ENCODE measurements around the gene TRIM14.
"Not testable (repeated sequence)": the region's sequence is repeated elsewhere in the genome, so short reads cannot be mapped to it uniquely, and the experiment has no call there.

Gene TRIM14

DNA sequence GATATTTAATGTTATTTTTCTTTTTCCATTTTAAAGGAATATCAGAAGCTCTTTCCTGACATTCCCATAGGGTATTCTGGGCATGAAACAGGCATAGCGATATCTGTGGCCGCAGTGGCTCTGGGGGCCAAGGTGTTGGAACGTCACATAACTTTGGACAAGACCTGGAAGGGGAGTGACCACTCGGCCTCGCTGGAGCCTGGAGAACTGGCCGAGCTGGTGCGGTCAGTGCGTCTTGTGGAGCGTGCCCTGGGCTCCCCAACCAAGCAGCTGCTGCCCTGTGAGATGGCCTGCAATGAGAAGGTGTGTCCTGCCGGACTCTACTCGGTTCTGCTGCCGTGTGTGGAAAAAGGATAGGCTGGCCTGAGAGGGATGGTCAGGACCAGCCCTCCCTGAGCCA is 38.2 kb downstream of the TRIM14 start:
- no peak for DNase-seq

DNA sequence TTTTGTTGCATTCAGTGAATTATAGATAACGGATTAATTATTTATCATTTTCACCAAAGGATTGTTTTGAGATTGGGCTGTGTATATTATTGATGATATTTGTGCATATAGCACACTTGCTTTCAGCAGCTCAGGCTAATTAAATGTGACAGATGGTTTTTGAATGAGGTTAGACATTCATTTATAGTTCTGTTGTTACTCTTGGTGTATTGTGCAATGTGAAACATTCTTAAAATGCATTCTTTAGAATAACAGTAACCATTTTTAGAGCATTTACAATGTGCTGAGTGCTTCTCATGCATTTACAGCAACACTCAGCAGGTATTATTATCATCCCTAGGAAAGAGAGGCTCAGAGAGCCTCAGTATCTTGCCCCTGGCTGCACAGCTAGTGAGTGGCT is 38.7 kb downstream of the TRIM14 start:
- no peak for DNase-seq

DNA sequence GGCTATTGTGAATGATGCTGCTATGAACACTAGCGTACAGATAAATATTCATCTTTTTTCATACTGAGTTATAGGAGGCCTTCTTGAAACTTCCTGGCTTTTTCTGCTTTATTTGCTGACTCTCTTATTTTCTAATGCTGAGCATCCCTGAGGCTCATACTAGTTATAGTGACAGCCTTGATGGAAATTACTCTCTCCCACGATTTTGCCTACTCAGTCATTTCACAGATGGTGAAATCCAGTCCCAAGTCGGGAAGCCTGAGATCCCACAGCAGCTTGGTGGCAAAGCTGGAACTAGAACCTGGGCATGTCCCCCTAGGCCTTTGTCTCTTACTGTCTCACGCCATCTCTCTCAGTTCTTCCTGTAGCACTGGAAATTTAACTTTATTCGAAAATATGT is 40.1 kb downstream of the TRIM14 start:
- no peak for DNase-seq

DNA sequence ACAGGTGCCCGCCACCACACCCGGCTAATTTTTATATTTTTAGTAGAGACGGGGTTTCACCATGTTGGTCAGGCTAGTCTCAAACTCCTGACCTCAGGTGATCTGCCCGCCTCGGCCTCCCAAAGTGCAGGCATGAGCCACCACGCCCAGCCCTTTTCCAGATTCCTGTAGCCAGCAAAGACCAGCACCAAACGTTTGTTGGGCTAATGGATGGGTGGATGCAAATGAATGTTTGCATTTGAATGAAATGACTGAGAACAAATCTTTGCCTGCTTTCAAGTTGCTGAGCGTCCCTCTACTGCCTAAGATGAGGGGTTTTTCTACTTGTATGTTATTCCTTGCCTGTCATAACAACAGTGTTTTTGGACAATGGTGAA is 42.5 kb downstream of the TRIM14 start:
- DNase-seq = not testable (repeated sequence)

DNA sequence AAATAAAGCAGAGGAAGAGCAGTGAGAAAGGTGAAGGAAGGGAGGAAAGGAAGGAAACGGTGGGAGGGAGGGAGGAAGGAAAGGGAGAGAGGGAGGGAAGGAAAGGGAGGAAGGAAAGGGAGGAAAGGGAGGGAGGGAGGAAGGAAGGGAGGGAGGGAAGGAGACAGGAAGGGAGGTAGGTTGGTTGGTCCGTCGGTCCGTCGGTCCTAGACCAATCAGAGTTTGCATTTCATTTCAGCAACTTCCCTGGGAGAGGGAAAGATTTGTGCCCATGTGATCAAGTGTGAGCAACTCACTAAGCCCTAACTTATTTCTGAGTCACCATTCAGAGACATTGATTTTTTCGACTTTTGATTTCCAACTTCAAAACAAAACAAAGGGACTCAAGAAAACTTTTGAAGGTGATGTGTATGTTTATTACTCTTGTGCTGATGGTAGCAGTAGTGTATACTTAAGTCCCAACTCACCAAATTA is 43.7 kb downstream of the TRIM14 start:
- DNase-seq = no peak

DNA sequence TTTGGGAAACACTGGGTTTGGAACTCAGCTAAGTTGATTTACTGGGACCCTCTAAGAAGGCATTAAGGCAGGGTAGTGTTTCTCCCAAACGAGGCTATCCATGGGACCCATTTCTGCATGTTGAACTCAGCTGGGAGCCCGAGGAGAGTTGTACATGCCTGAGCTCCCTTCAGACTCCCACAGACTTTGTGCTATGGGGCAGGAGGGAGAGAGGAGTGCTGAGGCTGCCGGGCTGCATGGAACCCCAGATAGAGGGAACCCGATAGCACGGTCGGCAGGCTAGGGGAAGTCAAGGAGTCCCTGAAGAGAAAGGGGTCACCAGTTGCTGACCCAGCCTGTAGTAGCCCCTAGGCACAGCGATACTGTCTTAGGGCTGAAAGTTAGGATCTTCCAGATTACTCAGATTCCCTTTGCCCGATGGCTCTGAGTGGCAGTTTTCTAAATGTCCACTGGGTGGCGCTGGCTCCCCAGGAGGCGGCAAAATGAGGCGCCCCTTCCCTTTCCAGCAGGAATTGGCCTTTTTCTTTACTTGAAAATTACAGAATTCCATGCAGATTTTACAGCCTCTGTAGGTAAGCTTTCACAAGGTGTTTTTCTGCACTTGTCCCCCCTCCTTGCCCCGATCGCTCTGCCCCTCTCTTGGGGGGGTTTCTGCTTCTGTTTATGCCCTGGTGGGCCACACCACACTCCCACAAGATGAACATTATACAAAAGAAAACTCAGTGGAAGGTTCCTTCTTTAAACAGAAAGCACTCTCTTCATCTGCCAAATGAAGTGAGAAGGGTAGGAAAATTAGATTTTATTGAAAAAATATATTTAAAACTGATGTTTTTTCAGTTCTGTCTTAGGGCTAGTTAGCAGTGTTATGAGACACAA is 44.7 kb downstream of the TRIM14 start:
- DNase-seq = peak; percentile 64

DNA sequence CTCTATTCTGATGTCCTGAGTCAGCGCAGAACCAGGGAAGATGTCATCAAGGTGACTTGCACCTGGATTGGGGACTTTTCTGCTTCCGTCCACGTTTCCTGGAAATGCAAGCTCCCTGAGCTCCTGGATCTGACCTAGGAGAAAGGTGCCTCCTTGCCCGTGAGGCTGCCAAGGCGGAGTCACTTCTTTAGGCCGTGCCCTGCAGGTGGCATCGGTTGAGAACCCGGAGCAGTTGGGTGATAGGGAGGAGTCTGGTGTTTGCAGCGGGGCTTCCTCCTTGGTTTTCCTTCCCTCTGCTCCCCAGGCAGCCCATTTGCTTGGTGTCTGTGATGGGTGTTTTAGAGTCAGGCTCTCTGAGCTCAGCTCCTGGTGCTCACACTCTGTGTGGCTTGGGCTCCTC is 47.3 kb downstream of the TRIM14 start:
- no peak for DNase-seq

DNA sequence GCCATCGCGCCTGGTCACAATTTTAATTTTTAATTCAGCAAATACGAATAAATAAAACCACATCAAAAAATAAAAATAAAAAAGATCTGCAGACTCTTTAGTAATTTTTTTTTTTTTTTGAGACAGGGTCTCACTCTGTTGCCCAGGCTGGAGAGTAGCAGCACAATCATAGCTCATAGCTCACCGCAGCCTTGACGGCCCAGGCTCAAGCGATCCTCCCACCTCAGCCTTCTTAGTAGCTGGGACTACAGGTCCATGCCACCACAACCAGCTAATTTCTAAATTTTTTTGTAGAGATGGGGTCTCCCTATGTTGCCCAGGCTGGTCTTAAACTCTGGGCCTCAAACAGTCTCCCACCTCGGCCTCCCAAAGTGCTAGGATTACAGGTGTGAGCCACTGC is 48.3 kb downstream of the TRIM14 start:
- DNase-seq = no peak

DNA sequence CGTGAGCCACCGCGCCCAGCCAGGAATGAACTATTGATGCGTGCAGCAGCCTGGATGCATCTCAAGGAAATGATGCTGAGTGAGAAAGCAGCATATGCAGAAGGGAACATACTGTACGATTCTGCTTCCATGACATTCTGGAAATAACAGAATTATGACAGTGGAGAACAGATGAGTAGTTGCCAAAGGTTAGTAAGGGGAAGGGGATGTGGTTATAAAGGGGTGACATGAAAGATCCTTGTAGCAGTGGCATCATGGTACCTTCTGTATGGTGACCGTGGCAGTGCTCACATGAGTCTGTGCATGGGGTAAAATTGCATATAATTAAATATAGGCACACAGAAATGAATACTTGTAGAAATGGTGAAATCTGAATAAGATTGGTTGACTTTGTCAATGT is 49.5 kb downstream of the TRIM14 start:
- DNase-seq = no peak

DNA sequence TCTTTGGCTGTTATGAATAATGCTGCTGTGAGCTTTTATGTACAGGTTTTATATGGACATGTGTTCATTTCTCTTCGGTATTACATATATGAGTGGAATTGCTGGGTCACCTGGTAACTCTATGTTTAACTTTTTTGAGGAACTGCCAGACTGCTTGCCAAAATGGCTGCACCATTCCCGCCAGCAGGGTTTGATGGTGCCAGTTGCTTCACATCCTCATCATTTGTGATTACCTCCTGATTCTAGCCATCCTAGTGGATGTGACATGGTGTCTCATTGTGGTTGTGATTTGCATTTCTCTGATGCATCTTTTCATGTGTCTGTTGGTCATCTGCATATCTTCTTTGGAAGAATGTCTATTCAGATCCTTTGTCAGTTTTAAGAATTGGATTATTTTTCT is 51.8 kb downstream of the TRIM14 start:
- no peak for DNase-seq

DNA sequence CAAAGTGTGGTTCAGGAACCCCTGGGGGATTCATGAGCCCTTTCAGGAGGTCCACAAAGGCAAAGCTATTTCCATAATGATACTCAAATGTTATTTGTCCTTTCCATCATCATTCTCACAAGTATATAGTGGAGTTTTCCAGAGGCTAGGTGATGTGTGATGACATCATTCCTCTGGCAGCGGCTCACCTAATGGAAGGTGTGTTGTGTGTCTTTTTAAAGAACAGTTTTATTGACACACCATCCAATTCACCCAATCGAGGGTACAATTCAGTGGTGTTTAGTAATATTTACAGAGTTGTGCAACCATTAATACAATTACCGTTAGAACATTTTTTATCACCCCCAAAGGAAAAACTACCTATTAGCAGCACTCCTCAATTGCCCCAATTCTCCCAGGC is 52.8 kb downstream of the TRIM14 start:
- DNase-seq = no peak

DNA sequence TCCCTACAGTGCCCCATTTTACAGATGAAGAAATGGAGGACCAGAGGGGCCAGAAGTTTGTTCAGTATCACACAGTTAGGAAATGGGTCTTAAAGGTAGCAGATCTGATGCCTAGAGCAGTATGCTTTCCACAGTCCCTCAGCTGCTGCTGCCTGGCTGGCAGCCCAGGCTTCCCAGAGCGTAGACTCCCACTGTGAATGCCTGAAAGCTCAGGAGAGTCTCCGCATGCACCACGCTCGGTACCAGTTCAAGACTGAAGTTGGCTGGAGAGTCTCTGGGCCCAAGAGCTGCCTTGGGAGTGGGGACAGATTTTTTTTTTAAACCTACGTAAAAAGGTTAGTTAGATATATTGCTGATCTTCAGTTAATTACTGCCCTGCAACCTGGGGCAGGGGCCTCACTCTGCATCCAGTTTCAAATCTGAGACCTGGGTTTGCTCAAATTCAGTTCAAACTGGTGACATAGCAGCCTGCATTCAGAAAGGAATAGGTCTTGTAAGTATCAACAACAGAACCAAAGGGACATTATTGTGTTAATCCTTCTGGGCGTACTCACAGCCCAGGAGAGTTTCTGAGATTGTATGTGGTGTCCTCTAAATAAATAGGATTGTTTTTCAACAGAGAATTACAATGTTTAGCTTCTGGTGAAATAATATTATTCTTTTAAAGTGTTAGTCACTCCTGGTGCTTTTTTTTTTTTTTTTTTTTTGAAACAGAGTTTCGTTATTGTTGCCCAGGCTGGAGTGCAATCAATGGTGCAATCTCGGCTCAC is 54.2 kb downstream of the TRIM14 start:
- DNase-seq = no peak

DNA sequence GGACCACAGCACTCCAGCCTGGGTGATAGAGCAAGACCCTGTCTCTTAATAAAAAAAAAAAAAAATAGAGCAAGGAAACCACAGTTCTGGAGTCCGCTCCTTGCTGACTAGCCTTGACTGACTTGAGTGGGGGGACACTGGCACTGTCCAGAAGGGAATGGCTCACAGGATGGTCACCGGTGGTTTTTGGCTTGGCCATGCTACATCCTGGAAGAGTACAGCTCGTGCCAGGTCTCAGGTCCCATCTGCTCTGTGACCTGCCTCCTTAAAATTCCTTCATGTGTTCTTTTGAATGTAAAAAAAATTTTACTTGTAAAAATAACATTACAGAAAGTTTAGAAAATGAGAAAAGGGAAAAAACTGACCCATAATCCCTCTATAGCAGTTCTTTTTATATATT is 56.9 kb downstream of the TRIM14 start:
- DNase-seq = no peak

DNA sequence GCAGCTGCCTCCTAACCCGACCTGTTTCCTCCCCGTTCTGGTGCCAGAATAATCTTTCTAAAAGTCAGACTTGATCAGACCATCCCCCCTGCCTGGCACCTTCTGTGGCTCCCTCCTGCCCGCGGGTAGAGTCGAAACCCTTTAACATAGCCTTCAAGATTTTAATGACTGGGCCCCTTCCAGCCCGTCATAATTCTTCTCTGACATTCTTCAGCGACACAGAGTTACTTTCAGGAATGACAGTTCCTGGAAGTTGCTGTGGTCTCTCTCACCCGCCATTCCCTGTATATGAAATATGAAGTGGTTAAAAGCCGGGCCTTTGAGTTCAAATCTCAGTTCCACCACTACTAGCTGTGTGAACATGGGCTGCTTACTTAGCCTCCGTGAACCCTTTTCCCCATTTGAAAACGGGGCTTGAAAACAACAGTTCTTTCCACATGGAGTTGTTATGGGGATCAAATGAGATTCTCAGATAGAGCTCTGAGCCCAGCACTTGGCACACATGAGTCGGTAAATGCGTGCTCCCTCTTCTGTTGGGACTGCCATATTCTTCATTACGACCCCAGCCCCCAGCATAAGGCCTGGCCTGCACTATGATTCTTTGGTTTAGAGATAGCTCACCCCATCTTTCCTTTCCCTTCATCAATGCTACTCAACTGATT is 61.8 kb downstream of the TRIM14 start:
- no peak for DNase-seq

DNA sequence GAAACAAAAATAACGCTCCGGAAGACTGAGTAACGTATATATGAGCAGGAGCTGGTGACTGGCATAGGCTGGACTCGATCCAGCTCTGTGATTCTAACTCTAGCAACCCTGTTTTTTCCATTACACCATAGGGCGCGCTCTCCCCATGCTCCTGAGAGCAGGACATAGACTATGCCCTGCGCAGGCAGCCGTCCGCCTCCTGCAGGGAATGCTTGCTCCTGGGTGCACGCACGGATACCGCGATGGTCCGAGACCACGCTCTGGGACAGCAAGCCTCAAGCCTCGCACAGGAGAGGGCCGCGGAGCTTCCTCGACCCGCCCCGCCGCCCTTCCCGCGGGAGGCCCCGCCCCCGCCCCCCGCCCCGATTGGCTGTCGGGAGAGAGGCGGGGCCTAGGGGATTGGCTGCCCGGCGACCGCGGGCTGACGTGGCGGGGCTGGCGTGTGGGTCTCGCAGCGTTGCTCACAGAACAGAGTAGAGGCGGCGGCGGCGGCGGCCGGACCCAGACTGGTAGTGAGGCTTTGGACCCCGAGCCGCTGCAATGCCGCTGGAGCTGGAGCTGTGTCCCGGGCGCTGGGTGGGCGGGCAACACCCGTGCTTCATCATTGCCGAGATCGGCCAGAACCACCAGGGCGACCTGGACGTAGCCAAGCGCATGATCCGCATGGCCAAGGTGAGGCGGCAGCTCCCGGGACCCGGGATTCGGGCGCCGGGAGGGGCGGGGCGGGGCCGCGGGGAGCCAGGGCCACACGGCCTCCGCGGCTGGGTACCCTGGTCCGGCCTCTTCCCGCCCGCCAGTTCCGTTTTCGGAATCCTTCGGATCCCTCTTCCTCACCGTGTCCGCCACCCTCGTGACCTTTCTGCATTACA is 62.5 kb downstream of the TRIM14 start, which contains the start of gene NANS:
Gene NANS, plus strand, starts transcription at position 464 of the 869 bp plus-strand sequence. Its CDS starts 77 bp downstream, at position 541.
- peak; percentile 90 for DNase-seq

DNA sequence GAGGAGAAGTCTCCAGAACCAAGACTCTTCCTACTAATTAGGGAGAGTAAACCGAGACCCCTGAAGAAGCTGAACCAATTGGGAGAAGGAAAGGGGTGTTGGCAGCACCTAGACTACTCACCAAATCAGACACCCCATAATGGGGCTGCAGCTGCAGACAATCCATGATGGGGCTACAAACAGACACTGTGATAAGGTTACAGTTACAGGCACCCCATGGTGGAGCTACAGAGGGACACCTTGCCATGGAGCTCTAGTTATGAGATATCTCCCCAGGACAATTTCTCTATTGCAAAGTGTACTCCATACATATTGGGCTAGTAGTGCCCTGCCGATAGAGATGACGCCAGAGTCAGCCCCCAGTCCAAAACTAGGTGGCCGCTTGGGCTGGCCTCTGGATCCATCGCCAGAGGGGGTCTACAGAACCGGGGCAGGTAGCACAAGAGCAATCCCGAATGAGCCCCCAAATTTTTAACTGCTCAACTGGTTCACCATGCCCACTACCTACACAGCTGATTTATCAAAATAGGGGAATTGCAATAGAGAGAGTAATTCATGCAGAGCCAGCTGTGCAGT is 64.6 kb downstream of the TRIM14 start:
- DNase-seq = no peak

DNA sequence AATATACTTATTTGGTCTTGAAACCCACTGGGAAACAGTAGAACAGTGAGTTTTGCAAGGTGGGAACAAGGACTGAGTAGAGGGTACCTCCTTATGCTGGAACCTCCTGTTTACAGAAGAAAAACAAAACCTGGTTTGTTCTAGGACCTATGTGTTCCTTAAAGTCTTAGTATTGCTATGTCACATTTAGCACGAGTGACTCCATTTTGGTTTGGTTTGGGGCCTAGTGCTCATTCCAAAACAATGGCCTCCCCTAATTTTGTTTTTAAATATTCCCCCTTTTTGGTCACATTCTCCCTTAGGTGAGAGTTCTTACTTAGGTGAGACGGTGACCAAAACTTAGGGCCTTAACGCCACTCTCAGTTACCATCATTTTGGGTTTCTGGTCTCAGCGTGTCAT is 68.7 kb downstream of the TRIM14 start:
- DNase-seq = no peak

DNA sequence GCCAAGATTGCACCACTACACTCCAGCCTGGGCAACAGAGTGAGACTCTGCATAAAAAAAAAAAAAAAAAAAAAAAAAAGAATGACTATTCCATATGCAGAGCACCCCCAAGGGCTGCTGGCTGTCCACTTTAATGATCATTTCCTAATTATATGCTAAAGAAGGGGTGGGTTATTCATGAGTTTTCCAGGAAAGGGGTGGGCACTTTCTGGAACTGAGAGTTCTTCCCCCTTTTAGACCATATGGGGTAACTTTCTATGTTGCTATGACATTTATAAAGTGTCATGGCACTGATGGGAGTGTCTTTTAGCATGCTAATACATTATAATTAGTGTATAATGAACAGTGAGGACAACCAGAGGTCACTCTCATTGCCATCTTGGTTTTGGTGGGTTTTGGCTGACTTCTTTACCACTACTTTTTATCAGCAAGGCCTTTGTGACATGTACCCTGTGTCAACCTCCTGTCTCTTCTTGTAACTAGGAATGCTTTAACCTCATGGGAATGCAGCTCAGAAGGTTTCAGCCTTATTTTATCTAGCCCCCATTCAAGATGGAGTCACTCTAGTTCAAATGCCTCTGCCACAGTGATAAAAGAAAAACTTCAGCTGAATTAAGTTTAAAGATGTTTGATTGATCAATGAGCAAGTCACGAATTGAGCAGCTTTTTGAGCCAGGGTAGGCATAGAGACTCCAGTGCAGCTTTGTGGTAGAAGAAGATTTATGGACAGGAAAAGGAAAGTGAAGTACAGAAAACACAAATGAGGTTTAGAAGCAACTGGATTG is 69.5 kb downstream of the TRIM14 start:
- peak; percentile 54 for DNase-seq

DNA sequence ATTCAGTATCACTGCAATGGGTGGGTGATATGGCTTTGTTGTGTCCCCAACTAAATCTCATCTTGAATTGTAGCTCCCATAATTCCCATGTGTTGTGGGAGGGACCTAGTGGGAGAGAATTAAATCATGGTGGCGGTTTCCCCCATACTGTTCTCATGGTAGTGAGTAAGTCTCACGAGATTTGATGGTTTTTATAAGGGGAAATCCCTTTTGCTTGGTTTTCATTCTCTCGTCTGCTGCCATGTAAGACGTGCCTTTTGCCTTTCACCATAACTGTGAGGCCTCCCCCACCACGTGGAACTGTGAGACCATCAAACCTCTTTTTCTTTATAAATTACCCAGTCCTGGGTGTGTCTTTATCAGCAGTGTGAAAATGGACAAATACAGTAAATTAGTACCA is 72.0 kb downstream of the TRIM14 start:
- no peak for DNase-seq

DNA sequence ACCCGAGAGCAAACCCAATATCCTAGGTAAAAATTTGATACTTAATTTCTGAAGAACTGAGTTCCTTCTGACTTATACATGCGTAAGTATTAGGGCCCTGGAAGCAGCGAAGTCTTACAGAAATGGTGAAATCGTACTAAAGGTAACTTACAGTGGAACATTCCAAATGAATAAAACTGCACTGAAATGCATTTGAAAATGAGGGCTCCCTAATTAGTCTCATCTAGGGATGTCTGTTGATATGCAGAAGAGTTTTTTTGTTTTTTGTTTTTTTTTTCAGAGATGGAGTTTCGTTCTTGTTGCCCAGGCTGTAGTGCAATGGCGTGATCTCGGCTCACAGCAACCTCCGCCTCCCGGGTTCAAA is 72.9 kb downstream of the TRIM14 start:
- no peak for DNase-seq

All from hematopoietic multipotent progenitor cell treated with erythropoietin and hydrocortisone succinate and interleukin-3 and kit ligand, for 8 days (in vitro differentiated cells).